NCI-H345 treated with DMSO at 0.1 percent for 48 hours (cell line): Measurements from ENCODE around the gene TAF11L3.
A peak's percentile ranks its signal among the peaks of the same experiment; 100 is the strongest.
"Not testable (repeated sequence)": the region's sequence is repeated elsewhere in the genome, so short reads cannot be mapped to it uniquely, and the experiment has no call there.

Experiments used
- DNase-seq: peaks from one replicate; lab custom pipeline; 2025; ENCODE audit not compliant: unreplicated experiment; lab: John Stamatoyannopoulos, UW

The TAF11L3 gene

GRCh38 chr5:17518067-17518466 is at the start of gene TAF11L3:
TAF11L3 (plus strand) TSS chr5:17518367.
- DNase-seq, result not testable (repeated sequence)

- no peak for DNase-seq
Observed at GRCh38 chr5:17470064-17470463, 48.1 kb upstream of the TAF11L3 start.

- DNase-seq, result not testable (repeated sequence)
Observed at GRCh38 chr5:17475064-17475463, 43.1 kb upstream of the TAF11L3 start.

- no peak for DNase-seq
Observed at GRCh38 chr5:17477043-17477442, 41.1 kb upstream of the TAF11L3 start.

- peak; percentile 69 for DNase-seq
Observed at GRCh38 chr5:17477573-17478265, 40.4 kb upstream of the TAF11L3 start.

- peak; percentile 1 for DNase-seq
Observed at GRCh38 chr5:17481378-17481777, 36.8 kb upstream of the TAF11L3 start.

GRCh38 chr5:17482790-17483189 is 35.4 kb upstream of the TAF11L3 start:
- no peak for DNase-seq

GRCh38 chr5:17486464-17487173 is 31.5 kb upstream of the TAF11L3 start:
- not testable (repeated sequence) for DNase-seq

- no peak for DNase-seq
Observed at GRCh38 chr5:17487174-17487512, 31.0 kb upstream of the TAF11L3 start.

- DNase-seq, result not testable (repeated sequence)
Observed at GRCh38 chr5:17491257-17491656, 26.9 kb upstream of the TAF11L3 start.

GRCh38 chr5:17492770-17493169 is 25.4 kb upstream of the TAF11L3 start:
- DNase-seq, result no peak

GRCh38 chr5:17497446-17497845 is 20.7 kb upstream of the TAF11L3 start:
- DNase-seq, result no peak

- DNase-seq, result not testable (repeated sequence)
Observed at GRCh38 chr5:17497931-17498330, 20.2 kb upstream of the TAF11L3 start, which contains the start of gene TAF11L2. TAF11L2 (plus strand) TSS chr5:17498231.

- DNase-seq, result no peak
Observed at GRCh38 chr5:17511775-17512325, 6.3 kb upstream of the TAF11L3 start.

- DNase-seq, result not testable (repeated sequence)
Observed at GRCh38 chr5:17517526-17517925, 641 bp upstream of the TAF11L3 start.

- DNase-seq, result not testable (repeated sequence)
Observed at GRCh38 chr5:17519508-17519907, 1.3 kb downstream of the TAF11L3 start.

GRCh38 chr5:17521501-17521900 is 3.3 kb downstream of the TAF11L3 start, which contains the start of gene TAF11L4:
TAF11L4 (plus strand) TSS chr5:17521801.
- not testable (repeated sequence) for DNase-seq

GRCh38 chr5:17524935-17525334 is 6.8 kb downstream of the TAF11L3 start, which contains the start of gene TAF11L5:
TAF11L5 (plus strand) TSS chr5:17525235.
- not testable (repeated sequence) for DNase-seq

GRCh38 chr5:17526504-17526903 is 8.3 kb downstream of the TAF11L3 start:
- DNase-seq, result not testable (repeated sequence)

GRCh38 chr5:17528369-17528768 is 10.2 kb downstream of the TAF11L3 start, which contains the start of gene TAF11L6:
TAF11L6 (plus strand) TSS chr5:17528669.
- not testable (repeated sequence) for DNase-seq
